ENCODE data around the gene SYDE2.

Gene SYDE2

GRCh38 chr1:85121744-85122143, 79.1 kb downstream of the SYDE2 start:
- no peak for DNase-seq

DNA sequence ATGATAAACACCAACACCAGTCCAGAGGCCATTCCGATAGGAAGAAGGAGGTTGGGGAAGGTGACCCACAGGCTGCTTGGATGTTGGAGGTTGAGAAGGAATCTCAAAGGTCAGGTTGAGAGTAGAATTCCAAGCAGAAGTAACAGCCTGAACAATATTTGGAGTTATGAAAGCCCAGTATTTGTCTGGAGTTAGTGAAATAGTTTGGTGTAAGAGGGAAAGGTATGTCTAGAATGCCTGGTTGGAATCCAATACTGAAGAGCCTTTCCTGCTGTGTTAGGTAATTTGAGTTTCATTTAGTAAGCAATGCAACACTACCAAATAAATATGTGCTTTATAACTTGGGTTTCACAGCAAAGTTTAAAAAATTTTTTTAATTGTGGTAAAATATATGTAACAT, 82.1 kb downstream of the SYDE2 start:
- DNase-seq = no peak

DNA sequence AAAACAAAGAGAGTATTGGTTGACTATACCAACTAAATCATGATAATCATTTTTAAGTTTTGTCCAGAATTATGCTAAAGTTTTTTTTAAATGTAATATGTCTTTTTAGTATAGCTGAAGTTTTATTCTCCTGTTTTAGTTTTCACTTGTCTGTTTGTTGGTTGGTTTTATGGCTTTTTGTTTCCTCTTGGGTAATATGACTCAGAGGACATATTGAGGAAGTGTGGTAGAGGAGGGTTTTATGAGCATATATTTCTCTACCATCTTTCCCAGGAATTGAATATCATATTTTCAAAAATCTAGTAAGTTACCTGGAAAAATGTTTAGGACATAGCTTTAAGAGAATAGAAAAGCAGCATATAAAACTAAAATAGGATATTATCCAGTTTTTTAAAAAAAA, 84.0 kb downstream of the SYDE2 start:
- no peak for DNase-seq

DNA sequence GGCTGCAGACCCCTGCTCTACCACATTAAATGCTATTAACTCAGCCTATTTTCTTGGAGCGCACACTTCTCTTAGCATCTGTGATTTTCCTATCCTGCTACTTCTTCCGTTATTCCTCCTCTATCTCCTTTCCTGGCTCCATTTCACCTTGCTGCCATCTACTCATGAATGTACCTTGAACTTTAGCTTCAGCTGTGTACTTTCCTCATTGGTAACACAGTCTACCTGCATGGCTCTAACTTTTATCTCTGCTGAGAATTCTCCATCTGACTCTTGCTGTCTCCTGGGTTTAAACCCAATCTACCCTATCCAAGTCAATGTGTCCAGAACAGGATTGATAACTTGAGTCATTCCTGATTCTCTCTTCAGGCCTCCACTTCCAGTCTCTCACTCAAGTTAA, 84.9 kb downstream of the SYDE2 start:
- no peak for DNase-seq

DNA sequence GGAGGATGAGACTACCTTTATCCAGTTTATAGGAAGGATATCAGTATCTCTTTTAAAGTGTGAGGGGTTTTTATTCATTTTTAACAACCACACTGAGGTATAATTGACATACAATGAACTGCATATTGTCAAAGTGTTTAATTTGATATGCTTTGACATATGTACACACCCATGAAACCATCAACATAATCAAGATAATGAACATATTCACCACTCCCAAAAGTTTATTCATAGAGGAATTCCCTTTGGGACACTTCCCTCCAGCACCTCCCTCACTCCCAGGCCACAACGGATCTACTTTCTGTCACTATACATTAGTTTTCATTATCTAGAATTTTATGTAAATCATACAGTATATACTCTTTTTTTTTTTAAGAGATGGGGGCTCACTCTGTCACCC, 89.1 kb downstream of the SYDE2 start:
- no peak for DNase-seq

DNA sequence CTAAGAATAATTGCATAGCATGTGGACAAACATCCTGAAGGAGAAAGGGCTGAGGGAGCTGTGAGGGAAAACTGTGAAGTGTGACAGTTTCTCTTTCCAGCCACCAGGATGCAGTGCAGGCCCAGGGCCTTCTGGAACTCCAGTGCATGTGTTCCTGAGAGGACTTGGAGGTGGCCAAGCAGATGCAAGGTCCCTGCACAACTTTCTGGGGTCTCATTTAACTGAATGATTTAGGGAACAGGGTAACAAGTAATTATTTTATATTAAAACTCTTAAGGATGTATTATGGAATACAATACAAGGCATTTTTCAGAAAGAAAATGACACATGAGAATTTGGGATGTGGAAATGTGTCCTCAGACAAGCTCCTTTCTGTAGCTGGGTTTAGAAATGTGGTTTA, 91.3 kb downstream of the SYDE2 start:
- peak; percentile 27 for DNase-seq
